NB4 (cell line): ENCODE data around the gene MTR.

Experiments used
- DNase-seq: peaks from one replicate; pipeline ENCODE4 v3.0.0; 2010; ENCODE audit warnings: low read depth
- H3K4me3 ChIP-seq: one replicate; pipeline ENCODE4 v1.5.1; 2011; ENCODE audit warnings: mild to moderate bottlenecking, low read depth, low read length, moderate library complexity
- CTCF ChIP-seq: IDR thresholded peaks from one replicate; pipeline ENCODE4 v1.5.1; 2012; ENCODE audit warnings: low read depth, low read length
- MAX ChIP-seq: IDR thresholded peaks from 2 replicates; pipeline ENCODE4 v1.6.1; 2011; ENCODE audit warnings: low read depth, low read length
- MYC ChIP-seq: IDR thresholded peaks from 2 replicates; pipeline ENCODE4 v1.6.1; 2011; ENCODE audit warnings: low read depth, low read length
- POLR2A ChIP-seq: IDR thresholded peaks from 2 replicates; pipeline ENCODE4 v1.6.1; 2011; ENCODE audit warnings: mild to moderate bottlenecking; ENCODE audit not compliant: insufficient read length; ENCODE audit errors: extremely low read depth

The MTR gene

GRCh38 chr1:236808564-236809130 is 13.6 kb downstream of the MTR start:
- H3K4me3 ChIP-seq, result no peak overlapping the region
- TF ChIP-seq CTCF (no peak), POLR2A (no peak), MYC (no peak), MAX (no peak)
- DNase-seq, result no peak

GRCh38 chr1:236809148-236809547 is 14.1 kb downstream of the MTR start:
- H3K4me3 ChIP-seq, result no peak overlapping the region
- TF ChIP-seq MYC (no peak), CTCF (no peak), POLR2A (no peak), MAX (no peak)
- DNase-seq, result no peak

GRCh38 chr1:236810018-236810417 is 14.9 kb downstream of the MTR start:
- DNase-seq, result no peak
- no peak overlapping the region for H3K4me3 ChIP-seq
- TF ChIP-seq POLR2A (no peak), CTCF (no peak), MAX (no peak), MYC (no peak)

- no peak overlapping the region for H3K4me3 ChIP-seq
- TF ChIP-seq MAX (no peak), POLR2A (no peak), MYC (no peak), CTCF (no peak)
- DNase-seq, result no peak
Observed at GRCh38 chr1:236812334-236813030, 17.4 kb downstream of the MTR start.

- H3K4me3 ChIP-seq, result no peak overlapping the region
- DNase-seq, result no peak
- TF ChIP-seq POLR2A (no peak), MAX (no peak), MYC (no peak), CTCF (no peak)
Observed at GRCh38 chr1:236815941-236816340, 20.8 kb downstream of the MTR start.
